GM18907 (cell line): ENCODE measurements around the gene BPI.
"Not testable (repeated sequence)": the region's sequence is repeated elsewhere in the genome, so short reads cannot be mapped to it uniquely, and the experiment has no call there.

Source experiments
- ATAC-seq: cut with Tn5 transposase; IDR thresholded peaks from one replicate; pipeline ENCODE4 v1.9.1; 2021; ENCODE audit warnings: mild to moderate bottlenecking, moderate library complexity; ENCODE audit not compliant: unreplicated experiment

BPI gene

DNA sequence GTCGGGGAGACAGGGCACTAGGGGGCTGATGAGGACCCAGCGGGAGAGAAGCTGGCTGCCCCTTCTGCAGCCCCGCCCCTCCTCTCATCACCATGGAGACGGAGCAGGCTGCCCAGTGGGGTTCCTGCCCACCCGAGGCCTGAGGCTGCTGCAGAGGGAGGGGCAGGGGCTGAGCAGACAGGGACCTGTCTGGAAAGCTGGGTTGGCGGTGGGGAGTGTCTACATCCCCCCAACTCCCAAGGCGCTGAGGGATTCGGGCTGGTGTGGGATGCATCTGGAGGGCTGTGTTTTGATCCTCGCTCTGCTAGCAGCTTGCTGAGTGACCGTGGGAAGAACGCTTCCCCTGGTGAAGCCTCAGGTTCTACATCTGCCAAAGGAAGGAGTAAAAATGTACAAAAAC is 1.2 kb upstream of the BPI start:
- ATAC-seq, result no peak

DNA sequence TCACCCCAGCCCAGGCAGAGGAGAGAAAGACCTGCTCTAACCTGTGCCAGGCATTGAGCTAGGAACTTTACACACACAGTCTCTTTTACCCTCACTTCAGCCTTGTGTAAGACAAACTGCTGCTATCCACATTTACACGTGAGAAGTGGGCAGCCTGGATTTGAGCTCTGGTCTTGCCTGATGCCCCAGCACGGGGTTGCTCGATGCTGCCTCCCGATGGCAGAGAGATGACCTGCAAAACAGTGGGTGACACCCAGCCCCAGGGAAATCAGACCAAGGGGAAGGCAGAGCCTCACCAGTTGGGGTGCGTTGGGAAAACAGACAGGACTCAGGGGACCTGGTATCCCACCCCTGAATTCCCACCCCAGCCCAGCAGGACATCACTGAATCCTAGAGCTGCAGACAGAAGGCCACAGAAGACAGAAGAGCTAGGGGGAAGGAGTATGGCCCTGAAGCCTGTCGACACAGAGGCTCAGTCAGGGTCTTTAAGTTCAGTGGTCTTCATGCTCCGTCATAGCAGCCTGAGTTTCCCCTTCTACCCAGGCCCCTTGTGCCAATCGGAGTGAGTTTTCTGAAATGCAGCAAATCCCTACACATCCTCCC is 990 bp downstream of the BPI start:
- no peak for ATAC-seq

DNA sequence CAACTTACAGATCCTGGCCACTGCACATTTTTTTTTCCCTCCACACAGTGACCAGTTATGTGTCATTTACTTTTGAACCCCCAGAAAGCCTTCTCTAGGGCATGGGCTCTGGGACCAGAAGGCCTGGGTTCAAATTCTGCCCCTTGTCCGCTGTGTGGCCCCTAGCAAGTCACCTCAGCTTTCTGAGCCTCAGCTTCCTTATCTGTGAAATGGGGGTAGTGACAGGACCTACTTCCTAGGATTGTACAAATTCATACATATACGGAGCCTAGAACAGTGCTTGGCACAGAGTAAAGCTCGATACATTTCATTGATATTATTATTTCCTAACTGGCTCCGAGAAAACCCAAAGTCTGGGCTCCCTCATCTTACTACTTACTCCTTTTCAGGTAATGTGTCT is 1.6 kb downstream of the BPI start:
- ATAC-seq, result no peak

DNA sequence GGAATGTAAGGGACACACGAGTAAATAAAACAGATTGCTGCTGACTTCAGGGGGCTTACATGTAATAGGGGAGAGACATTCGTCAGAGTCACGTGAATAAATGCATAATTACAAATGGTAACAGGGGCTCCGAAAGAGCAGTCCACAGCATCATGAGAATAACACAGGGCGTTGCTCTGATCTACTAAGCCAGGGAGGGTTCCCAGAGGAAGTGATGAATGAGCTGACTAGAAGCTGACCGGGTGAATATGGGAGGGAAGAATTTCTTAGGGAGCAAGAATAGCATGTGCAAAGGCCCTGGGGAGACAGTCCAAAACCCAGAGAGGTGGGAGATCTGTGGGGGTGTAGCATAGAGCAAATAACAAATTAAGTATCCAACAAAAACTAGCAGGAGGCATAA is 2.4 kb downstream of the BPI start:
- no peak for ATAC-seq

DNA sequence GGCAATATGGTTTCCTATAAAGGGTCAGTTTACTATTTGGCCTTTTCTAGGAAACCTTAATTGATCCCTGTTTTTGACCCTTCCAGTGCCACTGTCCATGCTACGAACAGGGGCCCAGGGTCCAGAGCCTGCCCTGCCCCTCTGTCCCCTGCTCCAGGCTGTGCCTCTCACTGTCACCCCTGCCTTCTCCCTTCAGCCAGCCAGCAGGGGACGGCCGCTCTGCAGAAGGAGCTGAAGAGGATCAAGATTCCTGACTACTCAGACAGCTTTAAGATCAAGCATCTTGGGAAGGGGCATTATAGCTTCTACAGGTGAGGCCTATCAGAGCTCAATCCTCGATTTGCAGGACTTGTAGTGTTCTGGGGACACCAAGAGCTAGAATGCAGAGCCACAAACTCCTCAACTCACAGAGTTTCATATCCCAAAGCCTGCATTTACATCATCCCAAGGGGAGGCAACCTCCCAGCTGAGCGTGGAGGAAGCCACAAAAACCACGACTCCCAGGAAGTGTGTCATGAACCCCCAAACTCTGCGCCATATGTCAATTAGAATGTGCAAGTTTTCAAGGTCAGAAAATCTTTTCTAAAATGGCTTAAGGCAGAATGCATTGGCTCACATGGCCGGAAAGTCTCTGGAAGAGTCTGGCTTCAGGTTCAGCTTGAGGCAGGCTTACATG is 3.6 kb downstream of the BPI start:
- no peak for ATAC-seq

DNA sequence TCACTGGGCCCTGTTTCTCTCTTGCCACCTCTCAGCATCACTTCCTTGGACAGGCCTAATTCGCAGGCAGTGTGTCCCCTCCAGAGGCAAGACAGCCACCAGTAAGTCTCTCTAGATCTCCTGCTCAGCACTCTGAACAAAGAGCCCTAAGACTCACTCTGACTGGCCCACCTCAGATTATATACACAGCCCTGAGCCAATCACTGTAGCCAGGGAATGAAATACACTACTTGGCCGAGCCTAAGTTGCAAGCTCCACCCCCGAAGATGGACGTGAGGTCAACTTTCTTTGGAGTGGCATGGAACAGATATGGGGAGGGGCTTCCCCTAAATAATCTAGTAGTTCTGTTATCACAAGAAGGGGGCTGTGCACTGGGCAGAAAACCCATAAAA is 4.1 kb downstream of the BPI start:
- ATAC-seq, result no peak

DNA sequence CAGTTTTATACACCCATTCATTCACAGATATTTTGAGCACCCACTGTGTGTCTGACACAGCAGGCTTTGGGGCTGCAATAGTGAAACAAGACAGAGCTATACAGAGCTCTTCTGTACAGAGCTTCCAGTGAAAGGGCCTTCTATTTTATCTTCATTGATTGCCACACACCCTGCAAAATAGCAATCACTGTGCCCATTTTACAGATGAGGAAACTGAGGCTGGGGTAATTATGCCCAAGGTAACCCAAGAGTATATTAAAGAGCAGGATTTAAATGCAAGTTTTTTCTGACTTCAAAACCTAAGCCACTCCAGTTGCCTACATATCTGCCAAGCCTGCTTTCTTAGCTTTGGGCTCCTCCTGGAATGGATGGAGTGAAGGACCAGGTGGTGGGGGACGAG is 4.5 kb downstream of the BPI start:
- ATAC-seq, result no peak

DNA sequence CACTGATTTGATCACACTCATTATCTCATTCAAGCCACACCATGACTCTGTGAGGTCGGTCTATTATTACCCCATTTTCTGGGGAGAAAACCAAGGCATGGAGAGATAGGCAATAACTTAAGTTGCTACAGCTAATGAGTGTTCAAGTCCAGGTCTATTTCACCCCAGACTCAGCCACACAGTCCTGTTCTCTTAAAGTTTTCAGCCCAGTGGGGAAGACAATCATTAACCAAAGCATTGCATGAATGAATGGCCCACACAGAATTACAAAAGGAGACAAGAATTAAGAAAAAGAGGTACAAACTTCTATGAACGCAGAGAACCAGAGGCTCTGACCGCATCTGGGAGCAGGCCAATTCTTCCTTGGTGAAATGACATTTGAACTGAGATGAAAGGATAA is 7.1 kb downstream of the BPI start:
- no peak for ATAC-seq

DNA sequence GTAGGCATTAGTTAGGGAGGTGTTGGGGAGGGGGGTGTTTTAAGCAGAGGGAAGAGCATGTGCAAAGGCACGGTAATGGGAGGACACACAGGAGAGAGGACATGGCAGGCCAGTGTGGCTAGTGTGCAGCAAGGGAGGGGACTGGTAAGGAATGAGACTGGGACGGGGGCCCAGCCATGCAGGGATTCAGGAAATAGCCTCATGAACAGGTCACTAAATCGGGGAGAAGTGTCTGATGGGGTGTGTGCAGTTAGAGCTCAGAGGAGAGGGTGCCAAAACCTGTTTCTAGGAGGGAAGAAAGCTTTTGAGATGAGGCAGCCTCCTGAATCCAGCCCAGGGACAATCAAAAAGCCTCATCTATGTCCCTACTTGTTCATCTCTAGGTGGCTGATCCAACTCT is 7.5 kb downstream of the BPI start:
- ATAC-seq, result no peak

DNA sequence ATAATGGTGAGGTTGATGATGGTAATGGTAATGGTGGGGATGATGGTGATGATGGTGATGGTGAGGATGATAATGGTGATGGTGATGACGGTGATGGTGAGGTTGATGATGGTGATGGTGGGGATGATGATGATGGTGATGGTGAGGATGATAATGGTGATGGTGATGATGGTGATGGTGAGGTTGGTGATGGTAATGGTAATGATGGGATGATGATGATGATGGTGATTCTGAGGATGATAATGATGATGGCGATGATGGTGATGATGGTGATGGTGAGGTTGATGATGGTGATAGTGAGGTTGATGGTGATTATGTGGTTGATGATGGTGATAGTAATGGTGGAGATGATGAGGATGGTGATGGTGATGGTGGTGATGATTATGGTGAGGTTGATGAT is 9.7 kb downstream of the BPI start:
- ATAC-seq, result no peak

DNA sequence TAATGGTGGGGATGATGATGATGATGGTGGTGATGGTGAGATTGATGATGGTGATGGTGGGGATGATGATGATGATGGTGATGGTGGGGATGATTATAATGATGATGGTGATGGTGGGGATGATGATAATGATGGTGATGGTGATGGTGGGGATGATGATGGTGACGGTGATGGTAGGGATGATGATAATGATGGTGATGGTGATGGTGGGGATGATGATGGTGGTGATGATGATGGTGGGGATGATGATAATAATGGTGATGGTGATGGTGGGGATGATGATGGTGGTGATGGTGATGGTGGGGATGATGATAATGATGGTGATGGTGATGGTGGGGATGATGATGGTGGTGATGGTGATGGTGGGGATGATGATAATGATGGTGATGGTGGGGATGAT is 10.4 kb downstream of the BPI start:
- not testable (repeated sequence) for ATAC-seq

DNA sequence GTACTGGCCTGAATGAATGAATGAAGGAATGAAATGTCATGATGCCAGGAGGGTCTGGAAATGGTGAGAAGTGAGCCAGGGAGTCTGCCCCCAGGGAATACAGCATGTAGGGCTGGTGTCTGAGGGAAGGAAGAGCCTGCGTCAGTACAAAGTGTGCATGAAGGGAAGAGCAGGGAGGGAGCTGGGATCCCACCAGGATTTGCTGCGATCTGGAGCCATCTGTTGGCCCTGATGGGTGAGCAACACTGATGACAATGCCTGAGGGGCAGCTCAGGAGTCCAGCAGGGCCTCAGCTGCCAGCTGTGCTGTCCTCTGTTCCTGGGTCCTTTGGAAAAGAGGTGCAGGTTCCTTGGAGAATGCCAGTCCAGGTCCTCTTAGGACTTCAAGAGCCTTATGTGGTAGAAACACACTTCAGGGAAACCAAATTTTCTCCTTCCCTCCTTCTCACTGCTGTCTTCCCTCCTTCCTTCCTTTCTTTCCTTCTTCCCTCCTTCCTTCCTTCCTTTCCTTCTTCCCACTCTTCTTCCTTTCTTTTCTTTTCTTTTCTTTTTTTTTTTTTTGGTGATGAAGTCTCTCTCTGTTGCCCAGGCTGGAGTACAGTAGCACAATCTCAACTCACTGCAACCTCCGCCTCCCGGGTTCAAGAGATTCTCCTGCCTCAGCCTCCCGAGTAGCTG is 11.5 kb downstream of the BPI start:
- ATAC-seq, result no peak

DNA sequence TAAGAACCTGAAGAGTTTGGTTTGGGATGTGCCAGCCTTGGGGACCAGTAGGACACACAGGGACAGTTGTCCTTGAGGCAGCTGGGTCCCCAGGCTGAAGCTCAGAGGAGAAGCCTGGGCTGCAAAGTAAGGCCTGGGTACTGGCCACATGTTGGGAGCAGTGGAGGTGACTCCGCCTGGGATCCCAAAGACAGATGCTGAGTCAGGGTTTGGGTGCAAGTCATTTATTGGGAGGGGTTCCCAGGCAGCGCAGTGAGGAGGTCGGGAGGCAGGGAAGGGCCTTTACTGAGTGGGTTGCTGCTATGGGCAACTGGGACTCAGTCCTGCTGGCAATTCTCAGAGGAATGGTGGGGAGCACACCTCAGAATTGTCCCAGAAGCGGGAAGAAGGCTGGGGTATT is 12.4 kb downstream of the BPI start:
- no peak for ATAC-seq

DNA sequence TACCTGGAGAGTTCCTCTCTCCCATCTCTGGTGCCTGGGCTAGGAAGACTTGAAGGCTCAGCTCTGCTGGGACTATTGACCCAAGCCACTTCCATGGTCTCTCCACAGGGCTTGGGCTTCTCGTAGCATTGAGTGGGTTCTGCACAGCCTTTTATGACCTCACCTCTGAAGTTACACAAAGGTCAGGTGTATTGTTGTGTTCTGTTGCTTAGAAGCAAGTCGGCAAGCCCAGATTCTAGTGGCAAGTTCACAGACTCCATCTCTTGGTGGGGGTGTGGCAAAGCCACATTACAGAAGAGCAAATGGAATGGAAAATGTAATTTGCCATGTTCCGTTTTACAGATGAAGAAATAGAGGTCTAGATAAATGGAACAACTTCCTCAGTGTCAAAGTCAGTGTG is 13.5 kb downstream of the BPI start:
- no peak for ATAC-seq

DNA sequence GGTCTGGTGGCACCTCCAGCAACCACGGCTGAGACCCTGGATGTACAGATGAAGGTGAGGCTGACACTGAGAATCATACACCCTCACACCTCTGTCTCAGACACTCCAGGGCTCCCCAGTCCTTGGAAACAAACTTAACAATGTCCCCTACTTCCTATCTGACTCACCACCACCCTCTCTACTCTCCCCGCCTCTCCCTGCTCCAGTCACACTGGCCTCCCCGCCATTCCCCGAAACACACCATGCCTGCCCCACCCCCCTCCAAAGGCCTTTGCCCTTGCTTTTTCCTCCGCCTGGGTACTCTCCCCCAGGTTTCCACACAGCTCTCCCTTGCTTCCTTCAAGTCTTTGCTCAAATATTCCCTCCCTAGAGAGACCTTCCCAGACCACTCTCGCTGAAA is 16.3 kb downstream of the BPI start:
- no peak for ATAC-seq

DNA sequence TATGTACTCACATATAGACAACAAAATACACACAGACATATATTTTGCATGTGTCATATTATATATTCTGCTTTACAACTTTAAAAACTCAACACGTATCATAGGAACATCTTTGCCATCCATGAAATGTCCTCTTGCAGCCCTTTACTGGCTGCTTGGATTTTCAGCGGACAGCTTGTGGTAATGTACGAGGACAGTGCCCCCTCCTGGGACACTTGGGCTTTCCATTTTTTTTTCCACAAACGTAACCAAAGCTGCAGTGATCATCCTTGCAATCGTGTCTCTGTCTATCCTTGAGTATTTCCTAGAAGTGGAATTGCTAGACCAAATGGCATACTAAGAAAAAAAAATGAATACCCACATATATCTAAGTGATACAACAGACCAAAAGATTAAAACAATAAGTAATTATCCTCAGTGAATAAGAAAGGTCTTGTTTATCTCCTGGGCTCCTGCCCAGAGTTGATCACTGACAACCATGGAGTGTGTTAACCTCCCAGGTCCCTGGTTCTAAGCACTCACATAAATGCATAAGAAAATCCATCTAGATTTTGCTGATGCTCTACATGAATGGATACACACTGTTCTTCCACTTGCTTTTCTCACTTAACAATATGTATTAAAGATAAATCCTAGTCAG is 18.1 kb downstream of the BPI start:
- no peak for ATAC-seq

DNA sequence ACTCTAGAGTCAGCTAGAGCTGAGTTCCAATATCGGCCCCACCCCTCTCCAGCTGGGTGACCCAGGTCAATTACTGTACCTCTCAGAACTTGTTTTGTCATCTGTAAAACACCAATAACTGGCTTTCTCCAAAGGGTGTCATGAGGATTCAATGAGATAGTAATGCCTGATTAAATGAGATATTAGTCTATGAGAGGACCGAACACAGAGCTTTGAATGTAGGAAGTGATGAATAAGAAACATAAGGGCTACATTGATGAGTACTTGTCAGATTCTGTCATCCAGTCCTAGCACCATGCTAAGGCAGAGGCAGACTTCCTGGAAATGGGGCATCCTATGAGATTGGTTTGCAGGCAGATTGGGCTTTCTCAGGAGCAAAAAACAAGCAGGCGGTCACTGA is 20.2 kb downstream of the BPI start:
- no peak for ATAC-seq

DNA sequence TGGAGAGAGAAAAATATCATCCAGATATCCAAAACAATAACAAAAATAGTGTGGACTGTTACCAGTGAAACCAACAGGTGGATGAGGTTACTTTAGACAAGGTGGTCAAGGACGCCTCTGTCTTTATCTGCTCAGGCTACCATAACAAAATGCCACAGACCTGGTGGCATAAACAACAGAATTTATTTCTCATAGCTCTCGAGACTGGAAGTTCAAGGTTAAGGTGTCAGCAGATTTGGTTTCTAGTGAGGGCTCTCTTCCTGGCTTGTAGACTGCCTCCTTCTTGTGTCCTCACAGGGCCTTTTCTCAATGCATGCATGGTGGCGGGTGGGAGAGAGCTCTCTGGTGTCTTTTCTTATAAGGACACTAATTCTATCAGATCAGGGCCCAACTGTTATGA is 21.2 kb downstream of the BPI start:
- ATAC-seq, result no peak

DNA sequence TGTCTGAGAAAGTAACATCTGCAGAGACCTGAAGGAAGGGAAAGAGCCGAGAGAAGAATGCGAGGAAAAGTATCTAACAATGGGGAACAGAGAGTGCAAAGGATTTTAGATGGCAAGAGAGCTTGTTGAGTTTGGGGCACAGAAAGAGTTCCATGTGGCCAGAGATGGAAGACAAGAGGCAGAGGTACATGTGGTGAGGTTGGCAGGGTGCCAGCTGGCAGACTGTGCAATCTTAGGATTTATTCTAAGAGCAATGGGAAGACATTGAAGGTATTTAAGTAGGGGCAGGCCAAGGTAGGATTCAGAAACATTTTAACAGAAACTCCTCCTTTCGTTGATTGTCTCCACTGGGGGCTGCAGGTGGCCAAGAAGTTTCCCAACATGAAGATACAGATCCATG is 21.9 kb downstream of the BPI start:
- no peak for ATAC-seq

DNA sequence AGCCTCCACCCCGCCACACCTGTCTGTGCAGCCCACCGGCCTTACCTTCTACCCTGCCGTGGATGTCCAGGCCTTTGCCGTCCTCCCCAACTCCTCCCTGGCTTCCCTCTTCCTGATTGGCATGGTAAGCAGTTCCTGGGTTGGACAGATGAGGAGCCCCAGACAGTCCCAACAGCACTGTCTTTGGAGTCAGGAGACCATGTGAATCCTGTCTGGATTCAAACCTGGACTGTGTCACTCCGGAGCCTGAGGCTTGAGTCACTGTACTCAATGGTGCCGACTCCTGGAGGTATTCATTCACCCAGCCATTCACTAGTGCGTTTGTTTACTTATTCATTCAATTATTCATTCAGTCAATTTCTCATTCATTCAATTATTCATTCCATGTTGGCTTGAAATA is 22.4 kb downstream of the BPI start:
- ATAC-seq, result no peak

DNA sequence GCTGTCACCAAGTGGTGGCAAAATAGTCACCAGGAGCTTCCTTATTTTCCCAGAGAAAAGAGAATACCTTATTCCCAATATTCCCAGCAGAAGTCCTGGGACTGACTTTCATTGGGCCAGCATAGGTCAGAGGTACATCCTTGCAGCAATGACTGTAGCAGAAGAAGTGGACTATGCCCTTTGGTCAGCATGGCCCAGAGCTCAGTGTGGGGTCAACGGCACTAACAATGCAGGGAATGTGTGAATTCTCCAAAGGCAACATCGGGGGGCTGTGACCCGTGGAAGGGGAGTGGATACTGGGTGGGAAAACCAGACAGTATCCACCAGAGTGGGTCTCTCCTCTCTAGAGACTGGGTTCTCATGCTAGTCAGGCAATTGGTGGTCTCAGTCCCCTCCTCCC is 26.7 kb downstream of the BPI start:
- ATAC-seq, result no peak

DNA sequence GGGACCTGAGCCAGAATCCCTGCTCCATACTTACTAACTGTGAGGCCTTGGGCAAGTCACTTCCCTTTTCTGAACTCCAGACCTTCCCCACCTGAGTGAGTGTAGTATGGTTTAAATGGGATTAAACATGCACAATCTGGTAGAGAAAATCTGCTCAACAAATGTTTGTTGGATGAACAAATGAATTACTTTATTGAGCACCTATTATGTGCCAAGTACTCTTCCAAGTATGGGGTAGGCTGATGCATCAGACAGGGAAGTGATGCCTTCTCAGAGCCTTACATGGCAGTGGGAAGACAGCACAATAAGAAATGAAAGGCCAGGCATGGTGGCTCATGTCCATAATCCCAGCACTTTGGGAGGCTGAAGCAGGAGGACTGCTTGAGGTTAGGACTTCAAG is 27.3 kb downstream of the BPI start:
- ATAC-seq, result no peak
